ENCODE measurements around the gene TMEM238.

TMEM238 gene

GRCh38 chr19:55358493-55358892 lies 25.6 kb downstream of the TMEM238 start:
- no peak for DNase-seq (ENCODE audit: low read depth)

DNA sequence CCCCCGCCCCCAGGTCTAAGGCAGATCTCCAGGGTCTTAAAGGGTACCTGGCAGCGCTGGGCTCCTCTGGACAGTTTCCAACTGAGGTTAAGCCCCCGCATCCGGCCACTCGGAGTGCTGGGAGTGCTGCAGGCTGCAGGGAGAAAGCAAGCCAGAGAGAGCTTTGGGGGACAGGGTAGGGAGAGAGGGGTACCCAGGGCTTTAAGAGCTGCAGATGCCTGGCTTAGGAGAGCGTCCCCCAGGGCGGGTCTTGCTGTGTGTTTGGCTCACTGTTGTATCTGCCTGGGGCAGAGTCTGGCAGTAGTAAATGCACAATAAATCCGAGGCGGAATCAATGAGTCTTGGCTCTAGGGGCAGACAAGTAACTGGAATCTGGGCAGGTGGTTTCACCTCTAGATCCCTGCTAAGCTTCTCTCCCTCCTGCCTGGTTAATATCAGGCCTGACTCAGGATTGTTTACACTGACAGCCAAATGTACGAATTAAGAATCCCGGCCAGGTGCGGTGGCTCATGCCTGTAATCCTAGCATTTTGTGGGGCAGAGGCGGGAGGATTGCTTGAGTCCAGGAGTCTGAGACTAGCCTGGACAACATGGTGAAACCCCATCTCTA lies 28.8 kb downstream of the TMEM238 start:
- DNase-seq (ENCODE audit: low read depth): no peak

GRCh38 chr19:55354698-55355212 lies 29.3 kb downstream of the TMEM238 start, which contains the start of gene COX6B2:
Gene COX6B2, minus strand, starts transcription at chr19:55354719. Its CDS starts 198 bp downstream, at chr19:55354521.
- no peak for DNase-seq (ENCODE audit: low read depth)

- peak; percentile 26 for DNase-seq (ENCODE audit: low read depth)
These were observed 30.0 kb downstream of the TMEM238 start for GRCh38 chr19:55353803-55354697.

GRCh38 chr19:55353356-55353802 lies 30.7 kb downstream of the TMEM238 start:
- no peak for DNase-seq (ENCODE audit: low read depth)

GRCh38 chr19:55352549-55353145 lies 31.4 kb downstream of the TMEM238 start:
- DNase-seq (ENCODE audit: low read depth): no peak

DNA sequence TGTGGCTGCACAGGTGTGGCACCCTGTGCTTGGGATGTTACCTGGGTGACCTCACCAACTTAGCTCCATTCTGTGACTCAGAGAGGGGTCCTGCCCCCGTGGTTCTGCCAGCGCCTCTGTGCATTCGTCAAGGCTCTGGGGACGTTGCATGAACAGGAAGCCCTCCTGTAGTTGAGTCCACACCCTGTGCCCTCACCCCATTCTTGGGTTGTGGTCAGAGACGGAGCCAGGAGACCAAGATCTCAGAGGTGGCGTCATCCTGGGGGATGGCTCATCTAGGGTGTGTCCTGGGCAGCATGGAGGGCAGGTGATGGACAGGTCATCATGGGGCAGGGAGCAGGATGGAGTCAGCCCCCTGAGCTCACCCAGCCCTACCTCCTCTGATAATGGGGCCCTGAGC lies 32.1 kb downstream of the TMEM238 start:
- no peak for DNase-seq (ENCODE audit: low read depth)

- DNase-seq (ENCODE audit: low read depth): no peak
These were observed 33.3 kb downstream of the TMEM238 start for GRCh38 chr19:55350620-55351315.

- no peak for DNase-seq (ENCODE audit: low read depth)
These were observed 35.6 kb downstream of the TMEM238 start for GRCh38 chr19:55348317-55349034.

DNA sequence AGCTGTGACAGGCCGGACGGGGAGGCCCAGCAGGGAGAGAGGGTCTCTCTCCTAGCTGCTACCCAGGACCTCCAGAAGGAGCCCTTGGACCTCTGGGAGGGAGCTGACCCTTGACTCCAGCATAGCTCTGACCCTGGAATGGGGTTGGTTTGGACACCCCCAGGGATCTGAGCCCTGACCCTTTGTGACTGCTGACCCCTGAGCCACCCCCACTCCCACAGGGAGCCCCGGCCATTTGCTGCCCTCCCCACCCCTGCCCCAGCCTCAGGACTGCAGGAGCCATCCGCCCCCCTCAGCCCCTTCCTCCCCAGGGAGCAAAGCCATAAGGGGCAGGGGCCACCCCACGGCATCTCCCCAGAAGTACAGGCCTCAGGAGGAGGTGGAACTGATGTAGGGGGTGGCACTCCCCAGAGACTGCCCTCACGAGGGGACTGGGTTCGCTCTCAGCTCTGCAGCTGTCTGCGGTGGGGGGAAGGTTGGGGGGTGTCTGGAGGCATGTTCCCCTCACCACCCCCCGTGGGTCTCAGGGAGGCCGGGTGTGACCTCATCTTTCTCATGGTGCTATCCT lies 36.6 kb downstream of the TMEM238 start:
- no peak for DNase-seq (ENCODE audit: low read depth)

- no peak for DNase-seq (ENCODE audit: low read depth)
These were observed 37.2 kb downstream of the TMEM238 start for GRCh38 chr19:55346725-55347441.

DNA sequence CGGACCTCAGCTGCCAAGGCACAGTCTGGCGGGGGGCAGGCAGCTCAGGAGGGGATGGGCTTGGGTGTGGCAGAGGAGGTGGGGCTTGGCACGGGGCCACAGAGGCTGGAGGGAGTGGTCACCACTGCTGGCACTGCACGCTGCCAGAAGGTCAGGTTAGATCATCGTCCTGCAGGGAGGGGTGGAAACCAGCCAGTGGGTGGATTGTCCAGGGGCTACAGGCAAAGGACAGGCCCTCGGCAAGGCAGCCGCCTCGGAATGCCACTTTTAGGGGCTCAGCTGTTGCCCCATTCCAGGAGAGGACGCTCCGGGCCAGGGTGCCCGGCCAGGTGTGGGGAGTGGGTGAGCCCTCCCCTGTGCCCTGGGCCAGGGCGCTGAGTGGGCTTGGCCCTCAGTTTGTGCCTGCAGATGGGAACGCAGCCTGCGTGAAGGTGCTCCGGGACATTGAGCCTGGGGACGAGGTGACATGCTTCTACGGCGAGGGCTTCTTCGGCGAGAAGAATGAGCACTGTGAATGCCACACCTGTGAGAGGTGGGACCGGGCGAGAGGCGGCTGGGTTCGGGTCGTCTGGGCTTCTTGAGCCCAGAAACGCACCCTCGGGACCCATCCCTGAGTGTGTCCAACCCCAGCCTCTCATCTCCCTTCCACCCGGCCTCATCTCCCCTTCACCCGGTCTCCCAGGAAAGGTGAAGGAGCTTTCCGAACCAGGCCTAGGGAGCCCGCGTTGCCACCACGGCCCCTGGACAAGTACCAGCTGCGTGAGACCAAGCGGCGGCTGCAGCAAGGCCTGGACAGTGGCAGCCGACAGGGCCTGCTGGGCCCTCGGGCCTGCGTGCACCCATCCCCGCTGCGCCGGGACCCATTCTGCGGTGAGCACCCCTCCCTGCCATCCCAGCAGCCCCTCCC lies 38.0 kb downstream of the TMEM238 start:
- DNase-seq (ENCODE audit: low read depth): peak; percentile 70

GRCh38 chr19:55345101-55345817 lies 38.8 kb downstream of the TMEM238 start:
- no peak for DNase-seq (ENCODE audit: low read depth)

- DNase-seq (ENCODE audit: low read depth): no peak
These were observed 39.6 kb downstream of the TMEM238 start for GRCh38 chr19:55344444-55344843.

DNA sequence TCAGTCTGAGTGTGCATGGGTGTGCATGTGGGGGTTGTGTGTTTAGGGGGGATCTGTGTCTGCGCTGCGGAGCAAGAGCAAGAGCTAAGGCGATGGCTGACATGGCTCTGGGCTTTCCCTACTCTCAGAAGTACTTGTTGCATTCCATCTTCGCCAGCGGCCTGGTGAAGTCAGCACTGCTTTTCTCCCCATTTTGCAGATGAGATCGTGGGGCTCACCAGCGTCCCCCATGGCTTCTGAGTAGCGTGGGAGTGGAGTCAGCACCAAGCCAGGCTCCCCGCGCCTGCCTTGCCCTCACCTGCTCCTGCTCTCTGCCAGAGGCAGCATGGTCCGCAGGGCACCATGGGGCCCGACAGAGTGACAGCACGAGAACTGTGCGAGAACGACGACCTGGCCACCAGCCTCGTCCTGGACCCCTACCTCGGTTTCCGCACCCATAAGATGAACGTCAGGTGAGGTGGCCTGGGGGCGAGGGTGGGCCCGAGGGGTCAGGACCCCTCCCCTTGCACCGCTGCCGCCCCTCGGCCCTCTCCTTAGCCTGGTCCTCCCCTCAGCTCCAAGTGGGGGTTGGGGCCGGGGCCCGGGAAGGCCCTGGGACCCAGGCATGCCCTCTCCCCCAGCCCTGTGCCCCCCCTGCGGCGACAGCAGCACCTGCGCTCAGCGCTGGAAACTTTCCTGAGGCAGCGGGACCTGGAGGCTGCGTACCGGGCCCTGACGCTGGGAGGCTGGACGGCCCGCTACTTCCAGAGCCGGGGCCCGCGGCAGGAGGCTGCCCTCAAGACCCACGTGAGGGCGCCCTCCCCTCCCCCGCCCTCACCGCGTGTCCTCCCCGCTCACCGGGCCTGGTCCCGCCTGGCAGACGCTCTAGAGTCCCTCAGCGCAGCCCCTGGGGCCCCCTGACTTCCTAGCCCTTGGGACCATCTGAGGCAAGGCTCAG lies 42.2 kb downstream of the TMEM238 start:
- no peak for DNase-seq (ENCODE audit: low read depth)

DNA sequence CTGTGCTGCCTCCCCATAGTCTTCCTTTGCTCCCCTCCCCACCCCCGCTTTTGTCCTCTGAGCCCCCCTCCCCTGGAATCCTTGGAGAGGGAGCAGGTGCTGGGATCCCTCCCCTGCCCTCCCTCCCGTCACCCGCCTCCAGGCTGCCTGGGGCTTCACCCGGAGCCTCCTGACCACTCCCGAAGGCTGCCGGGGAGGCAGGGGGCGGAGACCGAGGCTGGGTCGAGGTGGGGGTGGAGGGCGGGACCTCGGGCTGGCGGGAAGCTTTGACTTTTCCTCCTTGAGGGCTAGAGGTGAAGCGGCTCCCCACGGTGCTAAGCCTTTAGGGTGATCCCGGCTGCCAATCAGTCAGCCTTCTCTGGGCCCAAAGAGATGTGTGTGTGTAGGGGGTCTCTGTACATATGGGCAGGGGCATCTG lies 42.9 kb downstream of the TMEM238 start:
- DNase-seq (ENCODE audit: low read depth): no peak

DNA sequence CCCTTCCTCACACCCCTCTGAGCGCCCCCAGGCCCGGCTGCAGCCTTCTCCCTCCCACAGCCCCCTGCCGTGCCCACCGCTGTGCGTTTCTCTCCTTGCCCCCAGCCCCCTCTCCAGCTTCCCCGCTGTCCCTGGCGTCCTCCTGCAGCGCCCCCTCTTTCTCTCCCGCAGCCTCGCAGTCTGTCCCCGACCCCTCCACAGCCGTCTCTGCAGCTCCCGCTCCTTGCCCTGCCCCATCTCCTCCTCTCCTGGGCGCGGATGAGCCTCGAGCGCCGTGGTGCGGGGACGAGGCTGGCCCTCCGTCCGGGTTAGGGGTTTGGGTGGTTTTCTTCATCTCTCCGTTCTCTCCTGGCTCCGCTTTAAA lies 43.3 kb downstream of the TMEM238 start:
- no peak for DNase-seq (ENCODE audit: low read depth)

Measured in fibroblast of the conjunctiva (primary cell).